NCI-H510A treated with DMSO at 0.1 percent for 48 hours (cell line): ENCODE data around the gene TNKS1BP1.
"Not testable (repeated sequence)": the region's sequence is repeated elsewhere in the genome, so short reads cannot be mapped to it uniquely, and the experiment has no call there.

Experiments used
- DNase-seq: peaks from one replicate; lab custom pipeline; 2025; lab: John Stamatoyannopoulos, UW

TNKS1BP1 gene

GRCh38 chr11:57287884-57288283, 36.9 kb downstream of the TNKS1BP1 start:
- no peak for DNase-seq

GRCh38 chr11:57283231-57283990, 41.3 kb downstream of the TNKS1BP1 start:
- no peak for DNase-seq

- DNase-seq: not testable (repeated sequence)
These were observed 43.2 kb downstream of the TNKS1BP1 start for GRCh38 chr11:57281546-57281945.

GRCh38 chr11:57279116-57279515, 45.6 kb downstream of the TNKS1BP1 start:
- no peak for DNase-seq

- no peak for DNase-seq
These were observed 46.0 kb downstream of the TNKS1BP1 start for GRCh38 chr11:57278721-57279095.

GRCh38 chr11:57277845-57278720, 46.7 kb downstream of the TNKS1BP1 start:
- DNase-seq: peak; percentile 66

- DNase-seq: no peak
These were observed 47.6 kb downstream of the TNKS1BP1 start for GRCh38 chr11:57276971-57277675.

GRCh38 chr11:57276169-57276970, 48.4 kb downstream of the TNKS1BP1 start:
- DNase-seq: no peak

- no peak for DNase-seq
These were observed 49.2 kb downstream of the TNKS1BP1 start for GRCh38 chr11:57275582-57275981.

GRCh38 chr11:57274904-57275498, 49.8 kb downstream of the TNKS1BP1 start:
- no peak for DNase-seq

GRCh38 chr11:57273448-57274058, 51.2 kb downstream of the TNKS1BP1 start:
- DNase-seq: no peak

GRCh38 chr11:57269571-57270021, 55.2 kb downstream of the TNKS1BP1 start:
- DNase-seq: no peak

GRCh38 chr11:57266157-57266556, 58.6 kb downstream of the TNKS1BP1 start:
- no peak for DNase-seq

- DNase-seq: no peak
These were observed 61.4 kb downstream of the TNKS1BP1 start for GRCh38 chr11:57263351-57263750.

GRCh38 chr11:57262157-57262556, 62.6 kb downstream of the TNKS1BP1 start:
- DNase-seq: no peak

GRCh38 chr11:57260937-57261783, 63.6 kb downstream of the TNKS1BP1 start:
- DNase-seq: no peak

GRCh38 chr11:57256119-57256518, 68.6 kb downstream of the TNKS1BP1 start:
- DNase-seq: no peak

GRCh38 chr11:57255618-57256017, 69.1 kb downstream of the TNKS1BP1 start:
- no peak for DNase-seq

GRCh38 chr11:57254631-57255030, 70.1 kb downstream of the TNKS1BP1 start:
- no peak for DNase-seq
